GM12872 (cell line): ENCODE data around the gene TNIK.

Source experiments
- CTCF ChIP-seq: IDR thresholded peaks from 3 replicates; pipeline ENCODE4 v1.5.1; 2011; ENCODE audit warnings: low read depth, mild to moderate bottlenecking, low read length, moderate library complexity; ENCODE audit not compliant: insufficient read depth

TNIK gene

GRCh38 chr3:171281256-171281992 lies 178.8 kb downstream of the TNIK start:
- TF ChIP-seq CTCF, result no peak

- TF ChIP-seq CTCF, result no peak
These were observed 180.2 kb downstream of the TNIK start for GRCh38 chr3:171279972-171280371.

GRCh38 chr3:171278299-171278590 lies 182.0 kb downstream of the TNIK start:
- TF ChIP-seq CTCF, result no peak

GRCh38 chr3:171277456-171278298 lies 182.5 kb downstream of the TNIK start:
- TF ChIP-seq CTCF, result peak; percentile 43; the same call in 2 of the 3 replicates

GRCh38 chr3:171276923-171277322 lies 183.3 kb downstream of the TNIK start:
- TF ChIP-seq CTCF, result no peak

- TF ChIP-seq CTCF, result no peak
These were observed 186.0 kb downstream of the TNIK start for GRCh38 chr3:171274222-171274621.

GRCh38 chr3:171270541-171270940 lies 189.7 kb downstream of the TNIK start:
- TF ChIP-seq CTCF, result no peak
